RWPE1 (cell line): Measurements from ENCODE around the gene CTIF.

Source experiments
- CTCF ChIA-PET: fragments of 350-600 bp; sonication (Branson Sonifier 250); formaldehyde crosslinking; extraction: SDS; loops from one replicate; lab custom pipeline; 2021; lab: Yijun Ruan, JAX
- POLR2A ChIA-PET: fragments of 400-600 bp; formaldehyde crosslinking; extraction: SDS; loops from one replicate; lab custom pipeline; 2020; ENCODE audit warnings: antibody characterized with exemption; ENCODE audit not compliant: low non-redundant PET; lab: Yijun Ruan, JAX
- DNase-seq: peaks from one replicate; pipeline ENCODE4 v3.0.0; 2012; ENCODE audit warnings: low spot score
- H3K27ac ChIP-seq: fragments of 450-650 bp; 2 replicates; pipeline ENCODE4 v1.5.1; 2017
- TF ChIP-seq, protein P1 (sequence below): fragments of 450-650 bp; conservative IDR thresholded peaks from 2 replicates; pipeline ENCODE4 v1.5.1; 2017; ENCODE audit warnings: low read depth, mild to moderate bottlenecking

CTIF gene

GRCh38 chr18:48882379-48882778 is 343.5 kb downstream of the CTIF start:
- TF ChIP-seq, protein P1, sequence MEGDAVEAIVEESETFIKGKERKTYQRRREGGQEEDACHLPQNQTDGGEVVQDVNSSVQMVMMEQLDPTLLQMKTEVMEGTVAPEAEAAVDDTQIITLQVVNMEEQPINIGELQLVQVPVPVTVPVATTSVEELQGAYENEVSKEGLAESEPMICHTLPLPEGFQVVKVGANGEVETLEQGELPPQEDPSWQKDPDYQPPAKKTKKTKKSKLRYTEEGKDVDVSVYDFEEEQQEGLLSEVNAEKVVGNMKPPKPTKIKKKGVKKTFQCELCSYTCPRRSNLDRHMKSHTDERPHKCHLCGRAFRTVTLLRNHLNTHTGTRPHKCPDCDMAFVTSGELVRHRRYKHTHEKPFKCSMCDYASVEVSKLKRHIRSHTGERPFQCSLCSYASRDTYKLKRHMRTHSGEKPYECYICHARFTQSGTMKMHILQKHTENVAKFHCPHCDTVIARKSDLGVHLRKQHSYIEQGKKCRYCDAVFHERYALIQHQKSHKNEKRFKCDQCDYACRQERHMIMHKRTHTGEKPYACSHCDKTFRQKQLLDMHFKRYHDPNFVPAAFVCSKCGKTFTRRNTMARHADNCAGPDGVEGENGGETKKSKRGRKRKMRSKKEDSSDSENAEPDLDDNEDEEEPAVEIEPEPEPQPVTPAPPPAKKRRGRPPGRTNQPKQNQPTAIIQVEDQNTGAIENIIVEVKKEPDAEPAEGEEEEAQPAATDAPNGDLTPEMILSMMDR = no peak
- DNase-seq = no peak
- POLR2A ChIA-PET = no interaction called here
- no peak overlapping the region for H3K27ac ChIP-seq
- CTCF ChIA-PET = no interaction called here

DNA sequence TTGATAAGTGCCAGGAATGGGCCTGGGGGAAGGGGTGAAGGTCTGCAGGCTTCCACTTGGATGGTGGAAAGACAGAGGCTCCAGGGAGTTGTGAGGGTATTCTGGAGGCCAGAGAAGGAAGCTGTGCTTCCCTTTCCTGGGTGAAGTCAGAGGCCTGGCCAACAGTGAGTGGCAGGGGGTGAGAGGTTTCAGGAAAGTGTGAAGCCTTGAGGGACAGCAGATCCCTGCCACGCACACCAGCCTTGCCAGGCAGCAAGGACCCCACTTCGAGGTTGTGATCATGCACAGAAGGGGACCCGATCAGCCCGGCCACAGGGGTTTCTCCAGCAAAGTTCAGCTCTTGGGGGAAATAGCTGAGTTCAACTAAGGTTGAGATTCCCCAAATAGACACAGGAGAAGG is 345.5 kb downstream of the CTIF start:
- TF ChIP-seq, protein P1 = no peak
- ChIA-PET POLR2A (no interaction called here), CTCF (no interaction called here)
- no peak overlapping the region for H3K27ac ChIP-seq
- DNase-seq = no peak

DNA sequence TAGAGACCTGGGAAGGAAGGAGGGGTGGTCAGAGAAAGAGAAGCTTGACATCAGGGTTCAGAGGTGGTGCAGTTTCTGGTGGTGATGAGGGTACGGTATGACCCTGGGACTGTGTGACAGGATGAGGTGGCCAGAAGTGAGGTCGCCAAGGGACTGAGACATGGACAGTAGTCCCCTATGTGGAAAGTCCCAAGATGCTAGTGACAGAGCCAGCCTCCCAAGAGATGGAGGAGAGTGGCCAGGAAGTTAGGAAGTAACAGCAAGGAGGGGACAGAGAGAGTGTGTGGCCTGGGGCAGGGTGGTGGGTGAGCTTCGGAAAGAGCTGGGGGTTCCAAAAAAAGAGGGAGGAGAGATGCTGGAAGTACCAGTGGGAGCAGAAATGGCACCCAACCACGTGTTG is 345.9 kb downstream of the CTIF start:
- CTCF ChIA-PET = no interaction called here
- POLR2A ChIA-PET = no interaction called here
- no peak for DNase-seq
- TF ChIP-seq, protein P1 = no peak
- no peak overlapping the region for H3K27ac ChIP-seq

GRCh38 chr18:48885266-48885923 is 346.6 kb downstream of the CTIF start:
- POLR2A ChIA-PET = no interaction called here
- no peak for DNase-seq
- H3K27ac ChIP-seq = no peak overlapping the region
- CTCF ChIA-PET = no interaction called here
- TF ChIP-seq, protein P1 = no peak

DNA sequence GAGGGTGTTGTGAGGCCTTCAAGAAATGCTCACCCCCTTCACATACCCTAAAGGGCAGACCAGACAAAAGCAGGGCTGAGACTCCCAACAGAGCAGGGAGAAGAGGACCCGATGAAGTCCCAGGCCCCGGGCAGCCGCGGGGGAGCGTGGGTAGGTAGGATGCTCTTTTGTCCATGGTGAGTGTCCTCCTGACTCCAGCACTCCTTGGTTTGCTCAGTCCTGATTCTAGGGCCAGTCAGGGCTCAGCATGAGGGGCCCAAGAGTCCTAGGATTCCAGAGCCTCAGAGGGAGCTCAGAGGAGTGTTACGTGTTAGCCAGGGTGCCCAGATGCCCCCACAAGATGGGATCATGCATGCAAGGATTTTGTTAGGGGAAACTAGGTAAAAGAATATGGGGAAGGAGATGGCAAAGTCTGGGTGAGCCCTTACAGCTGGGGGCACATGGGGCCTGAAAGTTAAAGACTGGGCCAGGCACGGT is 347.1 kb downstream of the CTIF start:
- TF ChIP-seq, protein P1 = no peak
- ChIA-PET POLR2A (no interaction called here), CTCF (no interaction called here)
- no peak overlapping the region for H3K27ac ChIP-seq
- no peak for DNase-seq

- ChIA-PET CTCF (no interaction called here), POLR2A (no interaction called here)
- TF ChIP-seq, protein P1 = no peak
- no peak overlapping the region for H3K27ac ChIP-seq
- DNase-seq = no peak
These were observed 347.9 kb downstream of the CTIF start for GRCh38 chr18:48886520-48887293.
